Medulla oblongata (tissue), 1 donor: ENCODE results near the gene GBGT1.

Experiments
- DNase-seq: peaks from one replicate; pipeline ENCODE4 v3.0.0-alpha.2; 2015; ENCODE audit errors: extremely low spot score

GBGT1 gene

DNA sequence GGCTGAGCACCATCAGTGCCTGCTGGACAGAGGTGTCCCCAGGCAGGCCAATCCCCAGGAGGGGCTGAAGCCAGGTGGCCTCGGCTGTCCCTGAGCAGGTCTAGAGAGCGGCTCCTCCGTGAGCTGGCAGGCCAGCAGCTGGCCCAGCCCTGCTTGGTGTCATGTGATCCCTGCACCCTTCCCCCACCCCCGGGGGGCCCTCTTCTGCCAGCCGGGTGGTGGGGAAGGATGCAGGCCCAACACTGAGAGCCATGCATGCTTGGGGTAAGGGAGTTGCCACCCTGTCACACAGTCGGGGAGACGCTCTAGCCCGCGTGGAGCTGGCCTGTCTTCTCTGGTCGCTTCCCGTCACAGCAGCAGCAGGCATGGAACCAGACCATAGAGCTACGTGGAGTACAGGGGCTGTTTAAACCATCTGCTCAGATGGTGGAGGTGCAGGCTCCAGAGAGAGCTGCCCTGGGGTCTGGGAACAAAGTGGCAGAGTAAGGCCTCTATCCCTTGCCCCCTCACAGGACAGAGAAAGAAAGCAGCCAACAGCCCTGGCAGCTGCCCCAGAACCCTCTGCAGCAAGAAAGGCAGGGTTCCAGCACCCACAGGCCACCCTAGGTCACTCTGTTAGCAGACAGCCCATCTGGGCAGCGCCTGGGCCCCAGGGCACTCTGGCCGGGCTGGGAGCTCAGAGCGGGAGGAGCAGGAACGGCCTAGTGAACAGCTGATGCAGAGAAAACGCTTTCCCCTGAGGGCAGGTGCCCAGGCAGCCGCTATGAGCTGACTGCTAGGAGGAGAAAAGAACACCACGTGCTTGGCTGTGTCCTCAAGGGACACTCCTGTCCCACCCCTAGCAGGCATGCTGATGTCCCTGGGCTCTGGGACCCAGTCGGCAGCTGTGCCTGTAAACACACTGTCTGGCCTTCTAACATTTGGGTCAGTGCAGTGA, 49.5 kb downstream of the GBGT1 start:
- peak; percentile 72 for DNase-seq

- DNase-seq, result peak; percentile 26
These were observed 50.4 kb downstream of the GBGT1 start for GRCh38 chr9:133113163-133113948.

DNA sequence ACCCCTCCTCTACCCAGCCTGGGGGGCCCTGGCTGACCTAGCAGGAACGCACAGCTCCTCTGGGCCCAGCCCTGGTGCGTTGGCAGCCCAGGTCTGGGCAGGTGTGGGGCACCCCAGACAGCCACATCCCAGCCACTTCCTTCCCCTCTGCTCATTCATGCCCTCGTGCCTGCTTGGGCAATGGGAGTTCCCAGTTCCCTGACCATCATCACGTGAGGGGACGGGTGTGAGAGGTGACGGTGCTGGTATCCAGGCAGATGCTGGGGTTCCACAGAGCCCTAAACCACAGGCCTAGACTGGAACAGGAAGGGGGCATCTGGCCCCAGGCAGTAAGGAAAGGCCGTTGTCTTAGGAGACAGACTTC, 51.1 kb downstream of the GBGT1 start:
- peak; percentile 83 for DNase-seq

DNA sequence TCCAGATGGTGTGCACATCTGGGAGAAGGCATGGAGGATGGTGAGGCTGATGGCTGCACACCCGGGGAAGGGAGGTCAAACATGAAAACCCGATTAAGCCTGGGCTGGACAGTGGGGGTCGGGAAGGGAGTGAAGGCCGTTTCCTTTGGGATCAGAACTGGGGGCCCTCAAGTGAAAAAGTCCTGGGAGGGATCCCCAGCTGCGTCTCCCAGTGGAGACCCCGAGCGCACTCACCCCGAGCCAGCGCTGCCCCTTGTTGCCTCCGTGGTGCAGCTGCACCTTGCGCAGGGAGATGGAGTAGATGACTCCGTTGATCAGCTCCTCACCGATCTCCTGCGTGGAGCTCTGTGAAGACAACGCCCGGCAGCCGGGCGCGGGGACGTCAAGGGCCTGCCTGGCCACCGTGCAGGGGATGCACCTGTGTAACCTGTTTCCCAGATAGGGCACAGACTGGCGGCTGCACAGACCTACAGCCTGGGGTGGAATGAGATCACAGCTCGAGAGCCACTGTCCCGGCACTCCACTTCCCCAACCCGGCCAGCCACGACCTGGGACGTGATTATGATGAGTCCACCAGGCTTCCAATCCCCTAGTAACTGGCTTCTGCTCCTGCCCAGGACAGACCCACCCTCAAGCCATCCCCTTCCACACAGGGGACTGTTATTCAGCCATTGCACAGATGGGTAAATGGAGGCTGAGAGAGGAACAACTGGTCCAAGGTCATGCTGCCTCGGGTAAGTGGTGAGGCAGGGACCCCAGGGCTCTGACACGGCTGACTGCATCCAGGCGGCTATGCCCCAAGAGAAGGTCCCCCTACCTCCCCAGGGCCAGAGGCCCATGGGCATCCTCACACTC, 51.7 kb downstream of the GBGT1 start:
- DNase-seq, result no peak

- DNase-seq, result no peak
These were observed 53.6 kb downstream of the GBGT1 start for GRCh38 chr9:133109931-133110650.

DNA sequence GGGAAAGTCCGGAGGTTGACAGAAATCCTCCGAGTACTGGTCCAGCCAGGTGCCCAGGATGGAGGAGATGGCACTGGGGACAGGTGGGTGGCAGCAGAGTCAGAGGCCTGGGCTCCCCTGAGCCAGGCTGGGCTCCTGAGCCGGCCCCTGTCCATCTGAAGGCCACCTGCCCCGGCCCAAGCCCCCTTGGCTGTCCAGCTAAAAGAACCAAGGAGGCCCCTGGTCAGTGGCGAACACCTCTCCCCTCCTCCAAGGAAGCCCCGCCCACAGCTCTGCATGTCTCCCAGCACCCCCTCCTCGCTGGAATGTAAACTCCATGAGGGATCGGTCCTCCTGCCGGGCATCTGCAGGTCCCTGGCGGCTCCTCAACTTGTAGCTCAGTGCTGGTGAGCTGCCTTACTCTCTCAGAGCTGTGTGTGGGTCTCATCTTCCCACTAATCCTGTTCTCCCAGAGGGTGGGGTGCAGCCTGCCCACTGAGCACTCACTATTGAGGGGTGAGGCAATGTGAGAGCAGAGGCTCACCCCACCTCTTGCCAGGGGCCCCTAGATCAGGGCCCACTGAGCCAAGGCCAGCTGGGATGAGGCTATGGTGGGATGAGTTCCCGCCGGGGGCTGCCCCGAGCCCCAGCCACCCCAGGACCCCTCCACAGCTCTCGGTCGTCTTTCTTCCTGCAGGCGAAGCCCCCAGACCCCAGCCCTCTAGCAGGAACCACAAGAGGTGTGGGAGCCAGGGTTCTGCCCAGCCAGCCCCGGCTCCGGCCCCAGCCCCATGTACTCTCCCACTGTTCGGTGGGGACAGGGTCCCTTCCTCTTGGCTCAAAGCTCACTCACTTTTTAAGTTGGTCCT, 54.7 kb downstream of the GBGT1 start:
- DNase-seq, result no peak

- no peak for DNase-seq
These were observed 55.5 kb downstream of the GBGT1 start for GRCh38 chr9:133107961-133108793.

DNA sequence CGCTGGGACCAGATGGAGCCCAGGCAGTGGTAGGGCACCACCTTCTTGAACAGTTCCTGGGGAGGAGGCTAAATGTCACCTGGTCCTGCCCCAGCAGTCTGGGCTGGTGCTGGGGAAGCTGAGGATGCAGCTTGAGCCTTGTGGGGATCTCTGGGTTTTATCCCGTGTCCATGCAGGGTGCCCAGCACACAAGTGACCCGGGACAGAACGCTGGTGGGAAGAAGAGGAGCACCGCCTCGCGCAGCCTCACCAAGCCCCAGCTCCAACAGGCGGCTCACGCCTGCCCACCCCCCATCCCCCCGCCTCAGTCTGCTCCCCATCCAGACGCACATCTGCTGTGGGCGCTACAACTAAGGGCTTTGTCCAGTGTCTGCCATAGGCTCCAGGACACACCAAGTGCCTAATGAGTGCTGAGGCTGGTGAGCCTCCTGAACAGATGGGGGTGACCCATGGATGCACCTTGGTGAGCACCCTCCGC, 56.4 kb downstream of the GBGT1 start:
- no peak for DNase-seq

- DNase-seq, result no peak
These were observed 57.0 kb downstream of the GBGT1 start for GRCh38 chr9:133106511-133107244.

- no peak for DNase-seq
These were observed 58.3 kb downstream of the GBGT1 start for GRCh38 chr9:133105461-133105770.

GRCh38 chr9:133104718-133105460, 58.8 kb downstream of the GBGT1 start:
- no peak for DNase-seq

- no peak for DNase-seq
These were observed 59.7 kb downstream of the GBGT1 start for GRCh38 chr9:133103987-133104505.

GRCh38 chr9:133103183-133103986, 60.3 kb downstream of the GBGT1 start:
- peak; percentile 83 for DNase-seq
